Loucy (cell line): Measurements from ENCODE around the gene RERGL.

ENCODE experiments used
- CTCF ChIP-seq: fragments of 200-600 bp; sonication (generic); conservative IDR thresholded peaks from 2 replicates; pipeline ENCODE4 v1.5.1; 2014; ENCODE audit warnings: mild to moderate bottlenecking, antibody characterized with exemption, low read length
- EZH2phosphoT487 ChIP-seq: fragments of 200-600 bp; IDR thresholded peaks from 2 replicates; pipeline ENCODE4 v1.6.1; 2018; ENCODE audit warnings: antibody characterized with exemption, mild to moderate bottlenecking, moderate library complexity, borderline replicate concordance

- TF ChIP-seq CTCF: no peak
- no peak for TF ChIP-seq EZH2phosphoT487
Measured at GRCh38 chr12:18074001-18074400, 16.0 kb downstream of the RERGL start.
